ES-I3 (cell line): ENCODE data around the gene SMARCA5.

ENCODE experiments used
- H3K36me3 ChIP-seq: 2 replicates; pipeline ENCODE4 v1.6.1; 2013; ENCODE audit warnings: mild to moderate bottlenecking, low read length, control low read depth, moderate library complexity; ENCODE audit not compliant: insufficient read depth
- H3K4me1 ChIP-seq: 2 replicates; pipeline ENCODE4 v1.6.1; 2013; ENCODE audit warnings: mild to moderate bottlenecking, control low read depth, low read length; ENCODE audit not compliant: insufficient read depth
- H3K9ac ChIP-seq: 2 replicates; pipeline ENCODE4 v1.6.1; 2013; ENCODE audit warnings: low read depth, mild to moderate bottlenecking, low read length, moderate library complexity
- H3K9me3 ChIP-seq: 2 replicates; pipeline ENCODE4 v1.6.1; 2013; ENCODE audit warnings: mild to moderate bottlenecking, low read length, moderate library complexity; ENCODE audit not compliant: control insufficient read depth, insufficient read depth

Gene SMARCA5

GRCh38 chr4:143558823-143559756, 45.6 kb downstream of the SMARCA5 start:
- Histone ChIP-seq H3K9ac (peak overlapping the region; percentile 51; the same call in 1 of the 2 replicates), H3K9me3 (no peaks in the 10 kb centered on the region), H3K4me1 (no peaks in the 10 kb centered on the region), H3K36me3 (no peaks in the 10 kb centered on the region)

DNA sequence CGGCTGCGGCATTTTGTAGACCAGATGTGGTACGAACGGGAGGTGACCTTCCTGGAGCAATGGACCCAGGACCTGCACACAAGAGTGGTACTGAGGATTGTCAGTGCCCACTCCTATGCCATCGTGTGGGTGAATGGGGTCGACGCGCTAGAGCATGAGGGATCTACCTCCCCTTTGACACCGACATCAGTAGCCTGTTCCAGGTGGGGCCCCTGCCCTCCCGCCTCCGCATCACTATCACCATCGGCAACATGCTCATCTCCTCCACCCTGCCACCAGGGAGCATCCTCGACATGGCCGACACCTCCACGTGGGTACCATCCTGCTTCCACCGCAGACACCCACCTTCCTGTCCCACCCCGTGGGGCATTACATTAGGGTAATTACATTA, 46.2 kb downstream of the SMARCA5 start:
- no peaks in the 10 kb centered on the region for H3K9me3 ChIP-seq
- H3K9ac ChIP-seq, result peak overlapping the region; percentile 51; the same call in 1 of the 2 replicates
- no peaks in the 10 kb centered on the region for H3K36me3 ChIP-seq
- H3K4me1 ChIP-seq, result no peaks in the 10 kb centered on the region

DNA sequence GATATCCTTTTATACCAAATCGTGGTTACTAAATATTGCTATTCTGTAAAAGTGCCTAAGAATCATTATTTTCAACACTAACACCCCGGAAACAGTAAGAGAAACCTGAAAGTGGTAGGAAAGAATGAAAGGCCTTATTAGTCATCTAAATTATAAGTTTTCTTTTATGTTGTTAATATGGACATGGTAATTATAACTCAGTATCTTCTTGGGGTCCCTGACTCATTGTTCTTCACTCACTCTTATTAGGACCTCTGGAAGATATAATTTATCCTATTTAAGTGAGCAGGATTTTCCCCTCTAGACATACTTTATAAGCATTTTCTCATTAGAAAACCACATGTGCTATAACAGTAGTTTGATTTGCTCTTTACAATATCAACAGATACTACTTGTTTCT, 51.0 kb downstream of the SMARCA5 start:
- no peak overlapping the region for H3K9ac ChIP-seq
- H3K36me3 ChIP-seq, result no peaks in the 10 kb centered on the region
- no peaks in the 10 kb centered on the region for H3K4me1 ChIP-seq
- H3K9me3 ChIP-seq, result no peaks in the 10 kb centered on the region

GRCh38 chr4:143575331-143575730, 61.8 kb downstream of the SMARCA5 start:
- H3K9ac ChIP-seq, result no peak overlapping the region
- no peaks in the 10 kb centered on the region for H3K9me3 ChIP-seq
- H3K4me1 ChIP-seq, result no peaks in the 10 kb centered on the region
- no peaks in the 10 kb centered on the region for H3K36me3 ChIP-seq

DNA sequence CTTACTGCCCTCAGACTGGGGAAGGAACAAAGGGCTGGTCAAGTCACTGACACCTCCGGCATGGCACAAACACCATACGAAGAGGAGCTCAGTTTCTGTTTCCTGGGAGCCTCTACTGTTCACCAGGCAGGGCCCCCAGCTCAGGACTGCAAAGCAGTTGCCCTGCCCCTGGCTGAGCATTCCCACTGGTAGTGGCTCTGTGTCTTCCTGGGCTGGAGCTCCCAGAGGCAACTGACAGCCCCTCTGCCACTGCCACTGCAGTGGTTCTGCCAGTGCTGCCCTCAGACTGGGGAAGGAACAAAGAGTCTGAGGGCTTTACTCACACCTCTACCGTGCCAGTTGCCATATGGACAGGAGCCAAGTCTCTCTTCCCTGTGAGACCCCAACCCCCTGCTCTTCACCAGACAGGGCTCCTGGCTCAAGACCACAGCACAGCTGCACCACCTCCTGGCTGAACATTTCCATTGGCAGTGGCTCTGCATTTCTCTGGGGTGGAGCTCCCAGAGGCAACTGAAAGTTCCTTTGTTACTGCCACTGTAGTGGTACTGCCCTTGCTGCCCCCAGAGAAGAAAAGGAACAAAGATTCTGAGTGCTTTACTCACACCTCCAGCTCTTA, 67.9 kb downstream of the SMARCA5 start:
- Histone ChIP-seq H3K36me3 (no peaks in the 10 kb centered on the region), H3K9ac (no peak overlapping the region), H3K4me1 (no peaks in the 10 kb centered on the region), H3K9me3 (no peaks in the 10 kb centered on the region)

GRCh38 chr4:143585548-143585947, 72.0 kb downstream of the SMARCA5 start:
- Histone ChIP-seq H3K9me3 (no peaks in the 10 kb centered on the region), H3K36me3 (no peaks in the 10 kb centered on the region), H3K4me1 (no peaks in the 10 kb centered on the region), H3K9ac (no peak overlapping the region)

DNA sequence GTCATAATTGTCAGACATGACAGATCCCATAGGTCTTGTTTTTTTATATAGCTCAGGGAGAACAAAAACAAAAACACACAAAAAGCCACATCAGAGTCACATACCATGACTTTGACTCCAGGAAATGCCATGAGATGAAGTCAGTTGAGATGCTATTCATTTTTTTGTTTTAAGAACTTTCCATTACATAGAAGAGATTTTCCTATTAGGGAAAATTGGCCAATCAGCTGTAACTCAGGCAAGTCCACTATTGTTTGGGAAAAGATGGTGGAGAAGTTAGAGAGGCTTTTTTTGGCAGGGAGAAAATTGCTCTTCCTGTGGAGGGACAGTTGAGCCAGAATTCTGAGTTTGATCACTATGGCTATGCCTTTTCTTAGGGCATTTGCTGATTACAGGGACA, 72.6 kb downstream of the SMARCA5 start:
- no peaks in the 10 kb centered on the region for H3K36me3 ChIP-seq
- H3K9ac ChIP-seq, result no peak overlapping the region
- no peaks in the 10 kb centered on the region for H3K4me1 ChIP-seq
- H3K9me3 ChIP-seq, result no peaks in the 10 kb centered on the region

GRCh38 chr4:143587703-143588102, 74.2 kb downstream of the SMARCA5 start:
- no peak overlapping the region for H3K9ac ChIP-seq
- no peaks in the 10 kb centered on the region for H3K36me3 ChIP-seq
- no peaks in the 10 kb centered on the region for H3K4me1 ChIP-seq
- H3K9me3 ChIP-seq, result no peaks in the 10 kb centered on the region

GRCh38 chr4:143597276-143597675, 83.8 kb downstream of the SMARCA5 start:
- Histone ChIP-seq H3K36me3 (no peaks in the 10 kb centered on the region), H3K4me1 (no peaks in the 10 kb centered on the region)

GRCh38 chr4:143598816-143599215, 85.3 kb downstream of the SMARCA5 start:
- Histone ChIP-seq H3K9ac (no peak overlapping the region), H3K36me3 (no peaks in the 10 kb centered on the region), H3K4me1 (no peaks in the 10 kb centered on the region), H3K9me3 (peaks cover 4% of the 10 kb centered on the region; the same call in 1 of the 2 replicates)

More at GRCh38 chr4:143597276-143597675, 83.8 kb downstream of the SMARCA5 start:
- peaks cover 4% of the 10 kb centered on the region; the same call in 1 of the 2 replicates for H3K9me3 ChIP-seq
- no peak overlapping the region for H3K9ac ChIP-seq

- no peaks in the 10 kb centered on the region; the same call in 1 of the 2 replicates for H3K9me3 ChIP-seq
- H3K36me3 ChIP-seq, result no peaks in the 10 kb centered on the region
- H3K4me1 ChIP-seq, result no peaks in the 10 kb centered on the region
- no peak overlapping the region for H3K9ac ChIP-seq
These were observed 86.3 kb downstream of the SMARCA5 start for GRCh38 chr4:143599827-143600226.

DNA sequence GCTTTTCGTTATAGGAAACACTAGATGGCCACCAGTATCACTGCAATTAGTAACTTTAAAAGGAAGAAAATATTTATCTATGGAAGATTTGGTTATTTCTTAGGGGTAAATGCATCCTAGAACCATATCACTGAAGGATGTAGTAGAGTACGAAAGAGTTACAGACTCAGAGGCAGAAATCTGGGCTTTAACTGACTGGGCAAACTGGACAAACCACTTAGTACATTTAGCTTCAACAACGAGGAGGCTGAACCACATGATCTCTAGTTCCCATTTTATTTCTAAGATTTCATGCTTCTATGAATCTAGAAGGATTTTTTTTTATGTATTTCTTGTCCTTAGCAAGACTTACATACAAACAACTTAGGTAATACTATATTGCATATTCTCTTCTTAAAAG, 93.0 kb downstream of the SMARCA5 start:
- no peak overlapping the region for H3K9ac ChIP-seq
- H3K36me3 ChIP-seq, result no peaks in the 10 kb centered on the region
- H3K9me3 ChIP-seq, result no peaks in the 10 kb centered on the region
- no peaks in the 10 kb centered on the region for H3K4me1 ChIP-seq
